Measurements from ENCODE around the gene POU6F2.

- TF ChIP-seq CTCF (IDR thresholded peaks at IDR 0.05) = no peak
- no peak for TF ChIP-seq POLR2A (IDR thresholded peaks at IDR 0.05)
Measured at GRCh38 chr7:39075210-39075609, 97.5 kb downstream of the POU6F2 start.
